22Rv1 (cell line): ENCODE data around the gene GRAMD4.

Experiments used
- H3K27ac ChIP-seq: fragments of 450-650 bp; 2 replicates; pipeline ENCODE4 v1.5.1; 2017
- ZFX ChIP-seq: fragments of 450-650 bp; IDR thresholded peaks from 2 replicates; pipeline ENCODE4 v1.6.1; 2017; ENCODE audit warnings: antibody characterized with exemption, borderline replicate concordance
- TF ChIP-seq, protein P1 (sequence below): fragments of 450-650 bp; IDR thresholded peaks from 2 replicates; pipeline ENCODE4 v1.5.1; 2017; ENCODE audit warnings: mild to moderate bottlenecking

The GRAMD4 gene

DNA sequence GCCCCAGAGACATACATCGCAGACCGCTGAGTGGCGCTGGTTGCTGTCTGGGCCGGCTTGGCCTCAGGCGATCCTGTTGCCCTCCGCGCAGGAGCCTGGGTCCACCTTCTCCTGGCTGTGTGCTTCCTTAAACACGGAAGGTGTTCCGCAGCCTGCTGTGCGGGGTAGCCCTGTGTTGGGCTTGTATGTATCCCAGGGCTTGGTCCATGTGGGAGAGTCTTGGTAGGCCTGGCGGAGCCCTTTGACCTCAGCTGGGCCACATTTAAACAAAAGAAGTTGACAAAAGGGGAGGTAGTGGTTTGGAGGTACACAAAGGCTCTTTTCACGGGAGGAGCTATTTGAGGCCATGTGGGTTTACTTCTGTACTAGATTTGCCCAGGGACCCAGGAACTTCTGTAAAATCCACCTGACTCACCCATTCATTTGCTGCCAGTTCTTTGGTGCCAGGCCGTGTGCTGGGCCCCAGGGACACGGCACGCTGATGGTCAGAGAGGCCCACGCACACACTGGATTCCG is 11.0 kb upstream of the GRAMD4 start:
- H3K27ac ChIP-seq = no peak overlapping the region
- no peak for TF ChIP-seq ZFX
- TF ChIP-seq, protein P1, sequence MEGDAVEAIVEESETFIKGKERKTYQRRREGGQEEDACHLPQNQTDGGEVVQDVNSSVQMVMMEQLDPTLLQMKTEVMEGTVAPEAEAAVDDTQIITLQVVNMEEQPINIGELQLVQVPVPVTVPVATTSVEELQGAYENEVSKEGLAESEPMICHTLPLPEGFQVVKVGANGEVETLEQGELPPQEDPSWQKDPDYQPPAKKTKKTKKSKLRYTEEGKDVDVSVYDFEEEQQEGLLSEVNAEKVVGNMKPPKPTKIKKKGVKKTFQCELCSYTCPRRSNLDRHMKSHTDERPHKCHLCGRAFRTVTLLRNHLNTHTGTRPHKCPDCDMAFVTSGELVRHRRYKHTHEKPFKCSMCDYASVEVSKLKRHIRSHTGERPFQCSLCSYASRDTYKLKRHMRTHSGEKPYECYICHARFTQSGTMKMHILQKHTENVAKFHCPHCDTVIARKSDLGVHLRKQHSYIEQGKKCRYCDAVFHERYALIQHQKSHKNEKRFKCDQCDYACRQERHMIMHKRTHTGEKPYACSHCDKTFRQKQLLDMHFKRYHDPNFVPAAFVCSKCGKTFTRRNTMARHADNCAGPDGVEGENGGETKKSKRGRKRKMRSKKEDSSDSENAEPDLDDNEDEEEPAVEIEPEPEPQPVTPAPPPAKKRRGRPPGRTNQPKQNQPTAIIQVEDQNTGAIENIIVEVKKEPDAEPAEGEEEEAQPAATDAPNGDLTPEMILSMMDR = no peak

DNA sequence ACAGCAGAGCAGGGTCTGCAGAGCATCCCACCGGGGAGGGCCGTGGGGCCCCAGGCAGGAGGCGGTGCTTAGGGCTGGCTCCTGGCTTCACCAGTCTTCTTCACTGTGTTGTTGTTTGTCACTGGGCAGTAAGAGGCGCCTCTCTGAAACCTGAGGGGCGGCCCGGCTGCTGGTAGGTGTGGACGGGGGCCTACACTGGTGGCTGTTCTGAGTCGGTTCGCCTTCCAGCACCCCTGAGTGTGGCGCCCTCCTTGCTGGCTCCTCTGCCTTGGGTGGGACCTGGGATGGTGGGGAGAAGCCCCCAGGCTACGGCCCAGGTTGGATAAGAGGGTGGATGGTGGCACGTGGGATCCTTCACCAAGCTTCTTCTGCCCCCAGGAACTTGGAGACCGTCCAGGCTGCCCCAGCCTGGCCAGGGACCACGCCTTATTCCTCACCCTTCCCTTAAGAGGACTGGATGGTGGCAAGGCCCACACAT is 10.4 kb upstream of the GRAMD4 start:
- no peak for TF ChIP-seq ZFX
- TF ChIP-seq, protein P1 = no peak
- H3K27ac ChIP-seq = no peak overlapping the region

DNA sequence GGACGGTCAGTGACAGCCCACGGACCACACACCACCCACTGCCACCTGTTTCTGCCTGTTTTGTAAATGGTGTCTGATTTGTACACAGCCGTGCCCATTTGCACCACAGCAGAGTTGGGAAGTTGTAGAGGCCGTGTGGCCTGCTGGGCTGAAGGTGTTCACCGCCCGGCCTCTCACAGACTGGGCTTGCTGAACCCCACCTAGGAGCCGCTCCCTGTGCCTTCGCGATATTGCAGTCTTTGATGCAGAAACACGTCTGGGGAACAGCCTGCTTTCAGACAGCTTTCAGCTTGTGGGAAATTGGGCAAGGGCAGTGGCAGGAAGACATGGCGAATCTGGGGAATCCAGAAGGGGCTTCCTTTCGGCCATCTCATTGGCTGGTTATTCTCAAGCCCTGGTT is 9.8 kb upstream of the GRAMD4 start:
- TF ChIP-seq, protein P1 = no peak
- TF ChIP-seq ZFX = no peak
- no peak overlapping the region for H3K27ac ChIP-seq

DNA sequence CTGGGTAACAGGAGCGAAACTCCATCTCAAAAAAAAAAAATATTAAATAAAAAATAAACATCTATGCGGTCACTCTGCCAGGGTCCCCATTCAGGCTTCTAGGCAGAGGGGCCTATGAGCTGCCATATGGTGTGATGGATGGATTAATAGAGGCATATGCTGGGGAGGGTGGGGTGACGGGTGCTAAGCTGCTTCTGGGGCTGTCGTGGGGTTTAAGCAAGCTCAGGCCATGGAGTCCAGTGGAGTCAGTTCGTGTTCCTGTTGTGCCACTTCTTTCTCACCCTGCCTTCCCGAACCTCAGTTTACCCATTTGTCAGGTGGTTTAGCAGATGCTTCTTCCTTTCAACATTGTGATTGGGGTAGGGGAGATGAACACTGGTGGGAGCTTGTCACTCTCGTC is 9.0 kb upstream of the GRAMD4 start:
- H3K27ac ChIP-seq = no peak overlapping the region
- TF ChIP-seq, protein P1 = no peak
- TF ChIP-seq ZFX = no peak

DNA sequence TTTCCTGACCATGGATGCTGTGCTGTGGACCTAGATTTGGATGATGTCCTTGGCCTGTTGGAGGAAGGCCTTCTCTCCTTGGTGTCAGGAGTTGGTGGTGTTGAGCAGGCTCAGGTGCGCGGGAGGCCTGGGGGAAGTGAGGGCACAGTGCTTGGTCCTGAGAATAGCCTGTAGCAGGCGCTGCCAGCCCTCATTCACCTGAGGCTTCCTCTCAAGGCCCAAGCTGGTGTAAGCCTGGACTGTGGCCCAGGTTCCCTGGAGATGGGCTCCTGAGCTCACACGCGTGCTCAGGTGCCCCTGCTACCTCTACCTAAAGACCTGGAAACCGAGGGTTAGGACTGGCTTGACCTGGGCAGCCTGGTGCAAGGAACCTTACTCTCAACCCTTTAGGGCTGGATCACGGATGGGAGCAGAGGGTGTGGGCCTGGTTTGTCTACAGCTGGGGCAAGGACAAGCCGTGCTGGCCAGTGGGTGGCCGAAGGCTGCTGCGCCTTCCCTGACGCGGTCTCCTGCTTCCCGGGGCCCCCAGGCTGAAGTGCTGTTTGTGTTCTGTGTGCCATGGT is 7.8 kb upstream of the GRAMD4 start:
- H3K27ac ChIP-seq = no peak overlapping the region
- TF ChIP-seq ZFX = no peak
- TF ChIP-seq, protein P1 = no peak

DNA sequence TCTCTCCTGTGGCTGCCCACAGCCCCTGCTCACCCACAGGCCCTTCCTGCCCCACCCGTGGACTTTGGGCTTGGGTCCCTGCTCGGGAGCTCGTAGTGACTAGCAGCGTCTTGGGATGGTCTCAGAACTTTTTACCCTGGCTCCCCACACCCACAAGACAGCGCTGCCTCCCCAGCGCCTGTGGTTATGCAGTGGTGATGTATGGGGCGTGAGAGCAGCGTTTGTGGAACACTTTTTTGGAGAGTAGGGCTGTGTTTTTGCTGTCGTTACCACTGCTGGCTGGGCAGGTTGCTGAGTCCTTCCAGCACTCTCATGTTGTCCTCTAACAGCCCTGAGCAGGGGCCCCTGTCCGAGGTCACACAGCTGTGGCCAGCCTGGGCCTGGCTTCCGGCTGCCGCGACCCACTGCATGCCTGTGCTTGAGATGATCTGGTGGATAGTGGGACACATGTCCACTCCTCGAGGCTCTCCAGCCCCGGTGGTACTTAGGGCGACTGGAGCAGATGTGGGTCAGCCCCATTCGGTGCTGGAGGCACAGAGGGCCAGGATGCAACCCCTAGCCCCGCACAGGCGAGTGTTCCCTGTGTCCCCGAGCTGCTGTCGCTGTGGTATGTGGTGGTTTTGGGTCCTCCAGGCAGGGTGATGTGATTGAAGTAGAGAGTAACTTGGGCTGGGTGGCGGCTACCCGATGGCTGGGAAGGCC is 7.1 kb upstream of the GRAMD4 start:
- TF ChIP-seq ZFX = no peak
- TF ChIP-seq, protein P1 = no peak
- H3K27ac ChIP-seq = no peak overlapping the region

DNA sequence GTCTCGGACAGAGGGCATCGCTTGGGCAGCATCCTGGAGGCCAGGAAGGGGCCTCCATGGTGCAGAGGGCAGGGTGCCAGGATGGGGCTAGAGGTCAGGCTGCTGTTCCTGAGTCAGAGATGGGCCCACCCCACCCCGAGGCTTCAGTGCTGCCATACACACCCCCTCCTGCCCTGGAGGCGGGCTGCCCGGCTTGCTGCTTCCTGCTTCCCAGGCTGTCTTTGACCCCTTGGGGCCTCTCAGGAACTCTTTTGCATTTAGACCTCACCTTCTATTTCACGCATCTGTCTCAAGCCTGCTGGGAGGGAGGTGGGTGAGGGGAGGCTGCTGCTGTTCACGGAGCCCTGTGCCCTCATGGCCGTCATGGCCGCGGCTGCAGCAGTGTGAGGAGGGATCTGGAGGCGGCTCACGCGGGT is 6.6 kb upstream of the GRAMD4 start:
- H3K27ac ChIP-seq = no peak overlapping the region
- TF ChIP-seq, protein P1 = no peak
- no peak for TF ChIP-seq ZFX
